ENCODE measurements around the gene SNX33.
"Not testable (repeated sequence)": the region's sequence is repeated elsewhere in the genome, so short reads cannot be mapped to it uniquely, and the experiment has no call there.

The SNX33 gene

GRCh38 chr15:75680007-75680789, 32.5 kb downstream of the SNX33 start:
- no peak for DNase-seq

GRCh38 chr15:75682181-75683135, 34.7 kb downstream of the SNX33 start:
- DNase-seq: no peak

- peak in 44 of 56 donors; percentile 12 to 73 (median 34) for DNase-seq
These were observed 36.1 kb downstream of the SNX33 start for GRCh38 chr15:75683646-75684312.

GRCh38 chr15:75684648-75685047, 36.9 kb downstream of the SNX33 start:
- DNase-seq: no peak

GRCh38 chr15:75685195-75685594, 37.5 kb downstream of the SNX33 start:
- no peak for DNase-seq

GRCh38 chr15:75686212-75686642, 38.5 kb downstream of the SNX33 start:
- peak in 37 of 56 donors; percentile 6 to 81 (median 41) for DNase-seq

GRCh38 chr15:75687486-75688277, 40.0 kb downstream of the SNX33 start:
- DNase-seq: no peak

- no peak for DNase-seq
These were observed 40.5 kb downstream of the SNX33 start for GRCh38 chr15:75688278-75688557.

GRCh38 chr15:75688831-75689230, 41.1 kb downstream of the SNX33 start:
- no peak for DNase-seq

GRCh38 chr15:75689429-75689828, 41.7 kb downstream of the SNX33 start:
- not testable (repeated sequence) for DNase-seq

GRCh38 chr15:75692311-75692710, 44.6 kb downstream of the SNX33 start:
- not testable (repeated sequence) for DNase-seq

- DNase-seq: not testable (repeated sequence)
These were observed 45.3 kb downstream of the SNX33 start for GRCh38 chr15:75693028-75693427.

- DNase-seq: no peak
These were observed 46.0 kb downstream of the SNX33 start for GRCh38 chr15:75693501-75694240.

- peak in 32 of 56 donors; percentile 9 to 63 (median 32) for DNase-seq
These were observed 46.8 kb downstream of the SNX33 start for GRCh38 chr15:75694241-75695182.

GRCh38 chr15:75695220-75695619, 47.5 kb downstream of the SNX33 start:
- DNase-seq: peak in 7 of 56 donors; percentile 9 to 34 (median 25)

GRCh38 chr15:75695634-75696310, 48.1 kb downstream of the SNX33 start:
- DNase-seq: no peak

GRCh38 chr15:75696311-75696720, 48.6 kb downstream of the SNX33 start:
- DNase-seq: peak in 33 of 56 donors; percentile 15 to 63 (median 38)

- no peak for DNase-seq
These were observed 49.1 kb downstream of the SNX33 start for GRCh38 chr15:75696854-75697259.
